ENCODE measurements around the gene FBXO33.
"Not testable (repeated sequence)": the region's sequence is repeated elsewhere in the genome, so short reads cannot be mapped to it uniquely, and the experiment has no call there.

FBXO33 gene

GRCh38 chr14:39370415-39370814 is 61.8 kb downstream of the FBXO33 start:
- DNase-seq: no peak

GRCh38 chr14:39369029-39369428 is 63.2 kb downstream of the FBXO33 start:
- DNase-seq: no peak

- DNase-seq: peak; percentile 13 to 23
These were observed 63.8 kb downstream of the FBXO33 start for GRCh38 chr14:39368261-39368959.

DNA sequence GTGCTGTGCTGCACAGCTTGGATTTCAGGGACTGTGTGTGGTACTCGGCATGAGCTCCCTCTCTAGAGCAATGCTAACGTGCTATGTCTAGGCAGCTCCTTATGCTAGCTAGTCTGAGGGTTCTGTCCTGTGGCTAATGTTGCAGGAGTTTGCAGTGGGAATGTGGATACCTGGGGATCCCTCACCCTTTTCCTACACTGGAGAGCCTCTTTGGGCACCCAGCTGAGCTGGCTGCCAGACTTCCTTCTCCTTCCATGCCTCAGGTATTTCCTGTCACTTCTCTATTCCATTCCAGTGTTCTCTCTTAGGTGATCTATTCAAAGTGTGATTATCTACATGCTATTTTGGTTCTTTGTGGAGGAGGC is 64.9 kb downstream of the FBXO33 start:
- no peak for DNase-seq

DNA sequence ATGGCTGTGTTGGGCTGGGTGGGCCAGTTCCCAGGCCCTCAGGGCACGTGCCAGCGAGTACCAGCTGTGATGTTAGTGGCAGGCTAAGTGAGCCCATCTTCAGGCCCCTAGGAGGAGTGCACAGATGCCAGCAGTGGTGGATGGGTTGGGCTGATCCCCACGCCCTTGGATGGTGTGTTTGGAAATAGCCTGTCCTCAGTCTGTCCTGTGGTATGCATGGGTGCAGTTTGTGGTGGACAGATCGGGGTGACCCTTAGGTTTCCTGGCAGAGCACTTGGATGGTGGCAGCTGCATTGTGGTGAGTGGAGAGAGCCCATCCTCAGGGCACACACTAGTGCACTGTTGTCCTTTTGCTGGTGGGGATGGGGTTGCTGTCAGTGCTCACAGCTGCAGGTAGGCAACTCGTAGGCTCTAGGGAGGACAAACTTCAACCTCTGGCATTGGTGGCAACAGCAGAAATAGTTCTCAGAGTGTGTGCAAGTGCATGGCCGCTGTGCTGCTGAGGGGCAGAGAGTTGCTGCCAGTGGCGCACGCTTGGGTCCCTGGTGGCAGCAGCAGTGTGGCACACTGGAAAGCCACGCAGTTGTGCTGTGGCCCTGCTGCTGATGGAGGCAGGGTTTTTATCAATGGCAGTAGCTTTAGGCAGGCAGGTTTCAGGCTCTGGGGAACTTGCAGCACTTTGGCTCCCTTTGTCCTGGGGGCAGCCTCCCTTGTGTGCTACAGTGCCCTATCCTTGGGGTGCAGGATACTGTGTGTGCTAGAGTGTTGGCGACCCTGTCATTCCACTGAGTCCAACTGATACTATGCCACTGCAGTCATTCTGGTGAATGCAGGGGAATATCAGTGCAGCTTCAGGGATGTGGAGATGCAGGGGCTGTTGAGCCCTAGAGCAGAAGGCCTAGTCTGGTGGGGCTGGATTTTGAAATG is 65.5 kb downstream of the FBXO33 start:
- DNase-seq: no peak

- no peak for DNase-seq
These were observed 66.9 kb downstream of the FBXO33 start for GRCh38 chr14:39365354-39365753.

DNA sequence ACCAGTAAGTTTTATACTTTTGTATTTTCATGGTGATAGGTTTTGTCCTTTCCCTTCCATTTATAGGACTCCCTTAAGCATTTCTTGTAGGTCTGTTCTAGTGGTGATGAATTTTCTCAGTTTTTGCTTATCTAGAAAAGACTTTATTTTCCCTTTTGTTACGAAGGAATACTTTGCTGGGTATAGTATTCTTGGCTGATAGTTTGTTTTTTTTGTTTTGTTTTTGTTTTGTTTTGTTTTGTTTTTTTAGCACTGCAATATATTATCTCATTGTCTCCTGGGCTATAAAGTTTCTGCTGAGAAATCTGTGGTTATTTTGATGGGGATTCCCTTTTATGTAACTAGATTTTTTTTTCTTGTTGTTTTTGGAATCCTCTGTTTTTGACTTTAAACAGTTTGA is 67.7 kb downstream of the FBXO33 start:
- DNase-seq: no peak

GRCh38 chr14:39361556-39361955 is 70.7 kb downstream of the FBXO33 start:
- DNase-seq: not testable (repeated sequence)

DNA sequence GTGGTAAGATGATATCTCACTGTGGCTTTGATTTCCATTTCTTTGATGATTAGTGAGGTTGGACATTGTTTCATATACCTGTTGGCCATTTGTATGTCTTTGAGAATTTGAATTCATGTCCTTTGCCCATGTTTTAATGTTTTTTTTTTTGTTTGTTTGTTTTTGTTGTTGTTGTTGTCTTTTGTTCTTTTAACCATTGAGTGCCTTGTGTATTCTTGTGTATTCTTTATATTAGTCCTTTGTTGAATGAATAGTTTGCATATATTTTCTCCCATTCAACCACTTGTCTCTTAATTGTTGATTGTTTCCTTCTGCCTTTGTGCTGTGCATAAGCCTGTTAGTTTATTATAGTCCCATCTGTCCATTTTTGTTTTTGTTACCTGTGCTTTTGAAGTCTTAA is 71.9 kb downstream of the FBXO33 start:
- no peak for DNase-seq

DNA sequence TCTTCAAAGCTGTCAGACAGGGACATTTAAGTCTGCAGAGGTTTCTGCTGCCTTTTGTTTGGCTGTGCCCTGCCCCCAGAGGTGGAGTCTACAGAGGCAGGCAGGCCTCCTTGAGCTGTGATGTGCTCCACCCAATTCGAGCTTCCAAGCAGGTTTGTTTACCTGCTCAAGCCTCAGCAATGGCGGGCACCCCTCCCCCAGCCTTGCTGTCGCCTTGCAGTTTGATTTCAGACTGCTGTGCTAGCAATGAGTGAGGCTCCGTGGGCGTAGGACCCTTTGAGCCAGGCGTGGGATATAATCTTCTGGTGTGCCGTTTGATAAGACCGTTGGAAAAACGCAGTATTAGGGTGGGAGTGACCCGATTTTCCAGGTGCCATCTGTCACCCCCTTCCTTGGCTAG is 73.2 kb downstream of the FBXO33 start:
- DNase-seq: not testable (repeated sequence)

GRCh38 chr14:39351708-39352107 is 80.5 kb downstream of the FBXO33 start:
- no peak for DNase-seq

DNA sequence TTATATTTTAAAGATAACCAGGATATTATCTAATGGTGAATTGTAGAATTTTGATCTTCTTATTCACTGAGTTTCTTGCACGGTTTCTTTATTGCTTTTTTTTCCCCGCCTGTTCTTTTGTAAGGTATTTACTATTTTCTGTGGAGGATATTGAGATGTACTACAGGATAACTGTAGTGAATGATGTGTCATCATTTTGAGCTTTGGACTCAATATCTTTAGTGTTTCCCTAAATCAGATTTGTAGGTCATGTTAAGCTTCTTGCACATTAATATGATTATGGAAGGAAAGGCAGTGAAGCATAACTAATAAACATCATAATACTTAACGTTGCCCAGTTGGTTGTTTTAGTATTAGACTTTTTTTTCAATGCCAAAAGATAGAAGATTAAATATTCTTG is 81.4 kb downstream of the FBXO33 start:
- no peak for DNase-seq
